Brain pericyte (primary cell): Measurements from ENCODE around the gene MRE11.
A peak's percentile ranks its signal among the peaks of the same experiment; 100 is the strongest.
"Not testable (repeated sequence)": the region's sequence is repeated elsewhere in the genome, so short reads cannot be mapped to it uniquely, and the experiment has no call there.

Experiments
- DNase-seq: peaks from one replicate; pipeline ENCODE4 v3.0.0-alpha.2; 2012; ENCODE audit warnings: low read depth, low spot score

The MRE11 gene

DNA sequence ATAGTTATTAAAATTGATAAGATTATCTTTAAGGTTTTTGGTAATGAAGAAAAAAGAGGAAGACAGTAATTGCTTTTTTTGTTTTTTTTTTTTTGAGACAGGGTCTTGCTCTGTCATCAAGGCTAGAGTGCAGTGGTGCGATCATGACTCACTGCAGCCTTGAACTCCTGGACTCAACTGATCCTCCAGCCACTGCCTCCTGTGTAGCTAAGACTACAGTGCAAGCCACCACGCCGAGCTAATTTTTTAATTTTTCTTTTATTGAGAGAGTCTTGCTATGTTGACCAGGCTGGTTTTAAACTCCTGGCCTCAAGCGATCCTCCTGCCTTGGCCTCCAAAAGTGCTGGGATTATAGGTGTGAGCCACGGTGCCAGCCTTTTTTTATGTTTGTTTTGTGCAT, 12.9 kb upstream of the MRE11 start:
- DNase-seq: not testable (repeated sequence)

DNA sequence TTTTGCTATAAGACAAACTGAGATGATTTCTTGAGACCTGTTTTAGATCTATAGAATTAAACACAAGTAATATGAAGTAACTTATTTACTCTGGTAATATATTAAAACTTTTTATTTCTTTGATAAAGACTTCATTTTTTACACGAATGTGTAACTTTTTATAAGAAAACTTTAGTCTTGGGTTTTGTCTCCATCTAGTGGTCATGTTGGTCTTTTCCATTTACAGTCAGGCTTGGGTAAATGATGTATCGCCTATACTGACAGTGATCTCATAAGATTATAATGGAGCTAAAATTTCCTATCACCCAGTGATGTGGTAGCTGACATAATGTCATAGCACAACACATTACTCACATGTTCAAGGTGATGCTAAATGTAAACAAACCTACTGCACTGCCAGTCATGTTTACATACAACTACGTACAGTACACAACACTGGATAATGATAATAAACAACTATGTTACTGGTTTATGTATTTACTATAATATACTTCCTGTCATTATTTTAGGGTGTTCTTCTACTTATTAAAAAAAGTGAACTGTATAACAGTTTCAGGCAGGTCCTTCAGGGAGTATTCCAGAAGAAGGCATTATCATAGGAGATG, 11.1 kb upstream of the MRE11 start:
- DNase-seq: peak; percentile 18

DNA sequence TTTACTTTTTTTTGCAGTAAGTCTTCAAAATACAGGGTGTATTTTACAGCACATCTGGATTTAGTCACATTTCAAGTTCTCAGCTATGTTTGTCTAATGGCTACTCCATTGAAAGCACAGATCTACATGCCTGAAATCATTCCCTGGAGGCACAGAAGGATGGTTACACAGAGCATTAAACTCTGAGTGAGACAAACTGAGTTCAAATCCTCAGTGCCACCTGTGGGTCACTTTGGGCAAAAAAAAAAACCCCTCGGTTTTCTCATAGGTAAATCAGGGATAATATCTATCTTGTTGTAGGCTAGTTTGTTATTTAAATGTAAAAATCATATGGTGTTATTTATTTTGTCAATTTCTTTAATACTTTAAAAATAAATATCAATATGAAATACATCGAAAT, 7.9 kb upstream of the MRE11 start:
- no peak for DNase-seq

DNA sequence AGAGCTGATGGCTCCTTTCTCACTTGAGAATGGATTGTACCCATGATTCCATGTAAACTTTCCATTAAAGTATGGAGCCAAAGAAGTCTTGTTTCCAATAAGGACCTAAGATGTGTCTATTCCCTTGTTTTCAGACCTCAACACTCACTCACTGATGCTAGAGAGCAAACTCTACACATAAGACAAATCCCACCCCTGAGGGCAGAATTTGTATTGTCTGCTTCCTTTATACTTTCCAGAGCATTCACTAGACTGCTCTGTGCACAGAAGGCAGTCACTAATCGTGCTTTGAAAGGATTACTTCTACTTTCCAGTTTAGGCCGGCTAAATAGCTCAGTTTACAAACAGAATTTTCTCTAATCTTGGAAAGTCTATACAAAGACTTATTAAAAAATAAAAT, 6.5 kb upstream of the MRE11 start:
- DNase-seq: no peak

DNA sequence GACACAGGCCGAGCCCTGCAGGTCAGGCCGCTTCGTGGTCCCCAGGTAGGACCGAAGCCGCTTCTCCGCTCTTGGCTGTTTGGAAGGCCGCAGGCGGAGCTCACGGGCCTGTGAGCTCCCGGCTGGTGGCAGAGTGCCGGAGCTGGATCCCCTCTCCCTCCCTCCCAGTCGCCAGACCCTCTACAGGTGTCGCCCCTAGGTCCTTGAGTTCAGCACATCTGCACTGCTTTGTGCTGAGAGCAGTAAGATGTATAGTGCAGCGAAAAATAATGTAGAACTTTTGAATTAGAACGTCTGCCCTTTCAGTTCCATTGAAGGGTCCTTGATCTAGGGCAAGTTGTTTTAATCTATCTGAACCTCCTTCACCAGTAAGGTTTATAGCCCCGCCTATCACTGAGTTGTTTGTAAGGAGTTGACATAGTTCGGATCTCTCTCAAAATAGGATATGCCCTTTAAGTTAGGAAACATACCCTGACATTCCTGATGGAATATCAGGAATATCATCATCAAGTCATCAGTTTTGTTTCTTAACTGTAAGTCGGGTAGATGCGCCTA, 559 bp upstream of the MRE11 start:
- DNase-seq: no peak

DNA sequence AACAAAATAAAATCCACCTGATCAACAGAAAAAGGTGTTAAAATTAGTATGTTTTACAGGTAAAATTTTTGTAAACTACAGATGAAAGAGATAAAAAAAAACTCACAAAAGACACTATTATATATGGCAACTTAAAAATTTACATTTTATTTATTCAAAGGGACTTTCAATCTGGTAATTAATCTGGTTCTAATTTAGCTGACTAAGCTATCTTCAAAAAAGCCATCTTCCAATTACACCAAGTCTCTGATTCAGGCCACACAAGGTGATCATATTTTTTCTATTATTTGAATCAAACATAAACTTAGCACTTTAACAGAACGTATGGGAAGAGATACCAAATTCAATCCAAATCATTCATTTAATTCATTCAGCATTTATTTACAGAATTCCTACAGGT, 7.6 kb downstream of the MRE11 start:
- no peak for DNase-seq

DNA sequence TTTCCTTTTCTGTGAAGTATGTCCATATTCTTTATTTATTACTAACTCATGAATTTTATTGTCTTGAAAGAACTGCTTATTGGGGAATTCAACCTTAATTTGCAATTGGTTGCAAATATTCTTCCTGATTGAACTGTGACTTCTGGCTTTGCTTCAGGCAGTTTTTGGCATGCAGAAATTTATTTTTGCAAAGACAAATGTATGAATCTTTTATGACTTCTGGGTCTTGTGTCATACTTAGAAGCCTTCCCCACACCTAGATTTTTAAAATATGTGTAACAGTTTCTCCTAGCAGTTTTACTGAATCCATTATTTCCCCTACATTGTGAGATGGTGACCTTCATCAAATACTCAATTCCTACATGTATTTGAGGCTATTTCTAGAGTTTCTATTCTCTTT, 12.3 kb downstream of the MRE11 start:
- no peak for DNase-seq

DNA sequence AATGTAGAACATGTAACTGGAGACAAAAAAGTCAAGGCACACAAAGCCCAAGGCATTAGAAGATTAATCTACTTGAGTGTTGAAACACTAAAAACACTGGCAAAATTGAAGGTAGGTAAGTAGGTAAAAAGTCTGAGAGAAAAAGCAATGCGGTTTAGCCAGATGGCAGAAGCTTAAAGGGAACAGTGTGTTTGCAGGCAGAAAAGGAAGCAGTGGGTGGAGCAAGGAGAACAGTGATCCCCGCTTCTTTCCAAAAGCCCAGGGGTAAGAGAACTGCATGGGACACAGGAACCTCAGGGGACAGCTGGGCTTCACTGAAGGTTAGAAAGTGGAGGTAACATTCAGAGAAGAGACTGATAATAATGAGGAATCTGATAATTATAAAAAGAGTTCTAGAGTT, 16.0 kb downstream of the MRE11 start:
- DNase-seq: no peak

DNA sequence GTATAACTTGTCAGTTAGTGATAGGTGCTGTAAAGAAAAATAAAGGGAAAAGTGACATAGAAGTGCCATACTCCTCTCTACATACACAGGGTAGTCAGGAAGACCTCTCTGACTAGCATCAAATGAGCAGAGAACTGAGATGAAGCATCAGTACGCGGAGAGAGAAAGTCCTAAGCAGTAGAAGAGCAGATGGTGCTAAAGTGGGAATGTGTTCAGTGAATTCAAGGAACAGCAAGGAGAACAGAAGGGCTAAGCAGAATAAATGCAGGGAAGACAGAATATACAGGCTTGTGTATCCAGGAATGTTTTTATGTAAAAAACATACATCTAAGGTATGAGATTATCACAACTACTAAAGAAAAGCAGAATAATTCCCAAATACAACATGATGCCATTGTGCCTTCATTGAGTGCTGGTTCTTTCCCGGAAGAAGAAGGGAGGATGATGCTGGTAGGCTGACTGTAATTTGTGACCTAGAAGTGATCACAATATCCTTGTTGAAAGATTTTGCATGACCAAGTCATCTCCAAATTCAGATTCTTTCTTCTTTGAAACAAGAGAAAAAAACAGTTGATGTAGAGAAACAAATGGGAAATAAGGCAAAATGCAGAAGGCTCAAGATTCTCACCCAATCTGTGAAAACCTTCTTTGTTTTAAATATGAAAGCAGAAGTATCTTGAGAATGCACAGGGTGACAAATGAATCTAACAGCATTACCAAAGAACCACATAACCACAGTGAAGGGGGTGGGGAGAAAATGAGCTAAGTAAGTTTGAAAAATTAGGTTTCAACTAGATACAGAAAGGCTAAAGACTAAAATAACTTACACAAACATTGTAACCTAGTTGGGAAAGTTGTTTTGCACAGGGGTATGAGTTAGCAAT, 20.5 kb downstream of the MRE11 start:
- DNase-seq: no peak

DNA sequence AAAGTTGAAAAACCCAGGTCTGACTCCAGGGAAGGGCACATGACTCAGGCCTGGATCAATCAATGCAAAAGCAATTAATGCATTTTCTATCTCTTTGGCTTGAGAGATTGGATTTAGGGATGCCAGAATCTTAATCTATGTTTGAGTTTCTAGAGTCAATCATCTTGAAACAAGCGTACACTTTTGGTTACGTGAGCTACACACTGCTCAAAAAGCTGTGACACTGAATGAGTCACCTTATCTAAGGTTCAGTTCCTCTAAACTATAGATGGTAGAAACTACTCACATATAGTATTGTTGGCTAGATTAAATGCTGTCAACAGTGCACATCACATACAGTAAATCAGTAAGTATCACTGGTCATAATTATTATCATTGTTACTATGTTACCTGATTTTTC, 24.2 kb downstream of the MRE11 start:
- DNase-seq: no peak

DNA sequence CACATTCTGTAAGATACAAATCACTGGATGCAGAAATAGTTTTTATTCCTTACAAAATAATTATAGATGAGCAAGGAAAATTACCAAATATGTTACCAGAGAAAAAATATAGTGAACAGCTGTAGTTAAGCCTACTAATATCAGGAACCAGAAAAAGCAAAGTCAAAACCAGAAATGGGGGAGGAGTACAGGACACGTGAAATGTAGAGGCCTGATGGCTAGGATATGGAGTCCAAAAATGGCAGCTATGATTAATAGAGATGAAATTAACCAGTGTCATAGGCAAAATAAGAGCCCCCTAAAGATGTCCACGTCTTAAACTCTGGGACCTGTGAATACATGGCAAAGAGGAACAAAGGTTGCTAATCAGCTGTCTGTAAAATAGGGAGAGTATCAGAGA, 34.1 kb downstream of the MRE11 start:
- no peak for DNase-seq

DNA sequence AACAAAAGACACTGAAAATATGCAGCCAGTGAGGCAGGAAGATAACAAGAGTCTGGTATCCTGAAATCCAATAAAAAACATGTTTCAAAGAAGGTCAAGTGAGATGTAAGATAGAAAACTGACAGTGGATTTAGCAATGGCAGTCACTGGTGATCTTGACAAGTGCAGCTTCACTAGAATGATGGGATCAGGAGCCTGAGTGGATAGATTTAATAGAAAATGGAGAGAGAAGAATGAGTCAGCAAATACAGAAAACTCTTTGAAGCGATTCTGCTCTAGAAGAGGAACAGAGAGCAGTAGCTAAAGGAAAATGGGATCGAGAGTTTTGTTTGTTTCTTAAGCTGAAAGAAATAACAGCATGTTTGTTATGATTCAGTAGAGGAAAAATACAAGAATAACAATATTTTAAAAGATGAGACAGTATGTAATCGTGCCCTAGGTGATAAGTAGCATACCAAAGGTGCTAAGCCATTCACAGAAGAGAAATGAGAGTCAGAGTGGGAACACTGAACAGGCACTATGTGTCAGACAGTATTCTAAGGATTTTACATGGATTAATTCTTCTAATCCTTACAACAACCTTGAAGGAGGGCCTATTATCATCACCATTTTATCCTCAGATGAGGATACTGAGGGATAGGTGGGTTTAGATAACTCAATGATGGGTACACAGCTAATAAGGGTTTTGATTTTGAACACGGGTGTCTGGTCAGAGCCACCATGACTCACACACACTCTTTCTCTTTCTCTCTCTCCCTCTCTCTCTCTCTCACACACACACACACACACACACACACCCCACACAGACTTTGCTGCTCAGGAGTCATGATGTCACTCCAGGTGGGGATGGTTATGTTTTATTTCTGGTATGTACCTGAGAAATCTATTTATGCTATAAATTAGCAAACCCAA, 36.3 kb downstream of the MRE11 start:
- DNase-seq: no peak

DNA sequence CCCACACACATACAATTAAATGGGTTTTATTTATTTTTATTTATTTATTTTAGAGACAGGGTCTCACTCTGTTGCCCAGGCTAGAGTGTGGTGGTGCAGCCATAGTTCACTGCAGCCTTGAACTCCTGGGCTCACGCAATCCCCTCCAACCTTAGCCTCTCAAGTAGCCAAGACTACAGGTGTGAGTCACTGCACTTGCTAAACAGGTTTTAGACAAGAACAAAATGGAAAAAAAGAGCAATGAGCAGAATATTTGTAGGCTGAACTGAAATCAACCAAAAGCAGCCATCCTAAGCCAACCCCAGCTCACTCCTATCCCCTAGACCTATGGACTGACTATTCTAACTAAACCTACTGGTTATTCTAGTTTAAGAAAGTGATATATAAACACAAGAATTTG, 37.8 kb downstream of the MRE11 start:
- DNase-seq: no peak

DNA sequence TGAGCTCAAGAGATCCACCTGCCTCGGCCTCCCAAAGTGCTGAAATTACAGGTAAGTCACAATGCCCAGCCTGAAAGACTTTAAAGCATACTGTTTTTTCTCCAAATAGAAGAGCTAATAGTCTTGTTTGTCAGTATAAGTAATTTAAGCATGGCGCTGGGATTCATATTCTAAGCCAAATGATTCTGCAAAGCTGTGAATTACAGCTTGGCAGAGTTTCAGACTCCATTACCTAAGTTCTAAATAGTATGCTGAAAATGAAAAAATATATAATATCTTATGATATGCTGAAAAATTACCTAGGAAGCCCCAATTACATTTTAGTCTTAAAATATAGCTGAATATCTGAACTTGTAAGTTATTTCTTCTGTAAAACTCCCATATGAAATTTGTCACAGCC, 39.3 kb downstream of the MRE11 start:
- no peak for DNase-seq

DNA sequence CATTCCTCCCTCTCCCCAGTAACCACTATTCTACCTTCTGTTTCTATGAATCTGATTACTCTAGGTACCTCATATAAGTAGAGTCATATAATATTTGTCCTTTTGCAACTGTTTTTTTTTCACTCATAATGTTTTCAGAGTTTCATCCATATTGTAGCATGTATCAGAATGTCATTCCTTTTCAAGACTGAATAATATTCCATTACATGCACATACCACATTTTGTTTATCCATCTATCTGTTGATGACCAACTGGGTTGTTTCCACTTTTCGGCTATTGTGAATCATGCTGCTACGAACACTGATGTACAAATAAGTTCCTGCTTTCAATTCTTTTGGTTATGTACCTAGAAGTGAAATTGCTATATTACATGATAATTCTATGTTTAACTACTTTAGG, 40.7 kb downstream of the MRE11 start:
- DNase-seq: no peak

DNA sequence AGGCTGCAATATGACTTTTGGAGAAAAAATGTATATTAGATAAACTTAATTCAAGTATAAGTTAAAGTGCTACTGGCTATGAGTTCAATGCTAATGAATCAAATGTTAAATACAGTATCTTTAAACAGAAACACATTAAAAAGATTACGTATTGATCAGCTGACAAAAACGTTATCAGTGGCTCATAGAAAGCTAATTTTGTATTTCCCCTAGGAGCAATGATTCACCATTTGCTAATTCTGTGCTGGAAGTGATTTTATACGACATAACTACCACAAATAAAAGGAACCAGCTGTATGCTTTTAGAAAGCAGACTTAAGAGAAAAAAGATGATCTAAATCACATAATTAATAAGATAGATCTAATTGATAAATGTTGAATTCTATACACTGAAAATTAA, 43.6 kb downstream of the MRE11 start:
- no peak for DNase-seq

DNA sequence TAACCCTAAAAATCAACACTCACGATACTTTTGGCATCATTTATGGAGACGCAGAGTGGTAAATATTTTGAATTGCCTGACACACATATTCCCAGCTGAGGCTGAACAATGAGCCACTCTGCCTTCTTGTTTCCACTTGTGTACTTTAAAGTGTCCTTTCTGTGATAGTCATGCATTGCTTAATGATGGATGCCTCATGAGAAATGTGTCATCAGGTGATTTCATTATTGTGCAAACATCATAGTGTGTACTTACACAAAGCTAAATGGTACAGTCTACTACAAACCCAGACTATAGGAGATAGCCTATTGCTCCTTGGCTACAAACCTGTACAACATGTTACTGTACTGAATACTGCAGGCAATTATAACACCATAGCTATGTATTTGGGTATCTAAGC, 44.2 kb downstream of the MRE11 start:
- DNase-seq: no peak

DNA sequence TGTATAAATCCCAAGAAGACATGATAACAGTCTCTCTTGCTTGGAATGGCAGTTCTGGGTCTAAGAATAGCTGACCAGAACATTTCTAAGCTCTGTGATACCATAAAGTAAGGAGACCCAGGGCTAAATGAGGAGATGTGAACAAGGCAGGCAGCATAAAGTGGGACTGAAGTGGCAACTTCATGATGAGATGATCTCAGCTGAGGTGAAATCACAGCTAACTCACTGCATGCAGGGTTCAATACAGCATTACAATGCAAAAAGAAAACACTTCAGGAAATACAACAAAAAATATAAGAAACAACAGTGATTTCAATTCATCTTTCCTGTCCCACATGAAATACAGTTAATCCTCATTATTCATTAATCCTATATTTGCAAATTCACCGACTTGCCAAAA, 44.6 kb downstream of the MRE11 start:
- DNase-seq: no peak

DNA sequence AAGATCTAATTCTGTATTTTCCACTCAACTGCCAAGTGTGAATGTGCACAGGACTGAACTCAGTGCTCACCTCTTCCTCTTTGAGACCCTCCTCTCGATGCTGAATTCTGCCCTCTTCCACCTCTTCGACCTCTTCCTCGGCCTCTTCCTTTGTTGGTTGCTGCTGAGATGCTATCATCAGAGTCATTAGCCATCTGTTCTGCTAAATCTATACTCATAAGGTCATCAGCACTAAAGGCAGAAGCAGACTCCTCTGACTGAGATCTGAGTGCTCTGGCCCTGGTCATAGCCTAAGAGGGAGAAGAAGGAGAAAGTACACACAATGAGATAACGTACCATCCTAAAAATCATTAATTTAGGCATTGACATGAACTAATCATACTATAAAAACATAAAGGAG, 46.5 kb downstream of the MRE11 start:
- DNase-seq: no peak

DNA sequence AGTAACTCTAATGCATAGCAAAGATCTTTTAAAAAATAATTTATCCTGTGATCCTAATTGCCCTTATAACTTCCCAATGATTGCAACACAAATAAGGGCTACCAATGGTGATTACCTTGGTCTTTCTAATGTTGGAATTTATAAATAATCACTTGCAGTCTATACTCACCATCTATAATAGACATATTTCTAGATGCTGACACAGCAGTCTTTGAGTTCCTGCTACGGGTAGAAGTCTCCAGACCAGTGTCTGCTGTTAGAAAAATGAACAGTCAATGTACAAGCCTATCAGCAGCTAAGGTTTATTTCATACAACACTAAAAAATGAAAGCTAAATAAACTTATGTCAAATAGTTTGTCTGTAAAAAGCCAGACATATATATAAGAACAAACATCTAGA, 48.0 kb downstream of the MRE11 start:
- DNase-seq: no peak

DNA sequence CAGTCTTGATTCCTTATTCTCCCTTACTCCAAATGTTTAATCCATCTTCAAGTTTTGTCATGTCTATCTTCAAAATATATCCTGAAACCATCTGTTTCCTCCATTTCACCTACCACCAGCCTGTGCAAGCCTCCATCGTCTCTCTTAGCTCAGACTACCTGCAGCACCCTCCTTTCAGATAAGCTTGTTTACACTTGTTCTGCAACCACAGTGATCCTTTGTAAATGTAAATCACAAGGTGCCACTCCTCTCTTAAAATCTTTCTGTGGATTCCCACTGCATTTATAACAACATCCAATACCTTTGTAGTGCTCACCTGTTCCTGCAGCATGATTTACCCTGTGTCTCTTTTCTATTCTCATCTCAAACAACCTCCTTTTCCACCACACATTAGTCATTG, 60.6 kb downstream of the MRE11 start:
- DNase-seq: no peak

DNA sequence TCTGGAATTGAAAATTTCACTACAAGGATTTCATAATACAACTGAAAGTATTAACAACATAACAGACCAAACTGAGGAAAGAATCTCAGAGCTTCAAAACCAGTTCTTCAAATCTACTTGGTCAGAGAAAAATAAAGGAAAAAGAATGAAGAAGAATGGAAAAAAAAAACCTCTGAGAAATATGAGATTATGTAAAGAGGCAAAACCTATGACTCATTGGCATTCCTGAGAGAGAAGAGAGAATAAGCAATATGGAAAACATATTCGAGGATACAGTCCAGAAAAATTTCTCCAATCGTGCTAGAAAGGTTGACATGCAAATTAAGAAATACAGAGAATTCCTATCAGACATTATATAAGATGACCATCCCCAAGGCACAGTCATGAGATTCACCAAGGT, 69.0 kb downstream of the MRE11 start:
- DNase-seq: no peak
